PC-9 (cell line): ENCODE measurements around the gene ARAP3. TPM values are rescaled to one million over a fixed set of nuclear protein-coding genes. Genes with fewer than 3 reads are reported as not detected.

ENCODE experiments used
- BruUV-seq: library from RNA; stranded (reverse); fragments of 400-500 nt; replicated peaks from 2 replicates; lab custom pipeline; 2021; lab: Mats Ljungman, UMichigan
- CTCF ChIA-PET: fragments of 300-600 bp; sonication (Branson Sonifier 250); formaldehyde crosslinking; loops from one replicate; lab custom pipeline; 2022; ENCODE audit warnings: antibody characterized with exemption; lab: Charles Lee
- POLR2A ChIA-PET: fragments of 300-600 bp; sonication (Branson Sonifier 250); formaldehyde crosslinking; loops from one replicate; lab custom pipeline; 2022; ENCODE audit warnings: antibody characterized with exemption; ENCODE audit not compliant: unreplicated experiment; lab: Charles Lee
- DNase-seq, 2 experiments: peaks; one replicate each; pipeline versions ENCODE4 v3.0.0 to v3.0.0-alpha.2; 2015 to 2022; ENCODE audit warnings: mixed read lengths in 1 of 2
- H2AFZ ChIP-seq: fragments of 200-600 bp; sonication (generic); 2 replicates; pipeline ENCODE4 v1.8.1; 2017; ENCODE audit warnings: antibody characterized with exemption
- H3F3A ChIP-seq: fragments of 200-600 bp; sonication (generic); 2 replicates; pipeline ENCODE4 v1.8.1; 2017; ENCODE audit warnings: antibody characterized with exemption, mild to moderate bottlenecking, low read depth; ENCODE audit not compliant: insufficient read depth
- H3K27ac ChIP-seq: fragments of 200-600 bp; sonication (generic); 2 replicates; pipeline ENCODE4 v1.6.1; 2016; ENCODE audit warnings: mixed run types
- H3K27me3 ChIP-seq: fragments of 200-600 bp; sonication (generic); 2 replicates; pipeline ENCODE4 v1.6.1; 2016; ENCODE audit warnings: low read depth, mixed run types; ENCODE audit not compliant: insufficient read depth
- H3K36me3 ChIP-seq: fragments of 200-600 bp; sonication (generic); 2 replicates; pipeline ENCODE4 v1.6.1; 2016; ENCODE audit warnings: low read depth, mixed run types
- H3K4me1 ChIP-seq: fragments of 200-600 bp; sonication (generic); replicated peaks from 2 replicates; pipeline ENCODE4 v1.6.1; 2016; ENCODE audit warnings: mixed run types; ENCODE audit not compliant: insufficient read depth
- H3K4me2 ChIP-seq: fragments of 200-600 bp; sonication (generic); 2 replicates; pipeline ENCODE4 v1.6.1; 2017; ENCODE audit warnings: mixed run types
- H3K4me3 ChIP-seq: fragments of 200-600 bp; sonication (generic); 2 replicates; pipeline ENCODE4 v1.6.1; 2016; ENCODE audit warnings: mixed run types
- H3K79me2 ChIP-seq: fragments of 200-600 bp; sonication (generic); 2 replicates; pipeline ENCODE4 v1.6.1; 2017; ENCODE audit warnings: low read depth, mixed run types
- H3K9me2 ChIP-seq: fragments of 200-600 bp; sonication (generic); 2 replicates; pipeline ENCODE4 v1.8.1; 2017; ENCODE audit warnings: mild to moderate bottlenecking; ENCODE audit not compliant: insufficient read depth
- H3K9me3 ChIP-seq: fragments of 200-600 bp; sonication (generic); 2 replicates; pipeline ENCODE4 v1.8.1; 2016; ENCODE audit warnings: low read depth; ENCODE audit not compliant: insufficient read depth
- H4K20me1 ChIP-seq: fragments of 200-600 bp; sonication (generic); 2 replicates; pipeline ENCODE4 v1.8.1; 2017; ENCODE audit not compliant: insufficient read depth
- CTCF ChIP-seq: fragments of 200-600 bp; sonication (generic); conservative IDR thresholded peaks from 2 replicates; pipeline ENCODE4 v1.6.1; 2017; ENCODE audit warnings: mixed run types, antibody characterized with exemption, mild to moderate bottlenecking, moderate library complexity
- EZH2 ChIP-seq: fragments of 200-600 bp; sonication (generic); IDR thresholded peaks from 2 replicates; pipeline ENCODE4 v1.8.0; 2017; ENCODE audit warnings: antibody characterized with exemption, low read depth
- intact Hi-C: fragments of 100-400 bp; cut with micrococcal nuclease; formaldehyde crosslinking; loops from one replicate; pipeline ENCODE4 v1.10.0; 2022; ENCODE audit not compliant: unreplicated experiment
- total RNA-seq: library from RNA; stranded (reverse); gene quantifications from 2 replicates; pipeline ENCODE4 v1.2.3, GENCODE V29; 2021

Gene ARAP3
- total RNA-seq, 1 experiment from 2014 or later, result 28.0 TPM

DNA sequence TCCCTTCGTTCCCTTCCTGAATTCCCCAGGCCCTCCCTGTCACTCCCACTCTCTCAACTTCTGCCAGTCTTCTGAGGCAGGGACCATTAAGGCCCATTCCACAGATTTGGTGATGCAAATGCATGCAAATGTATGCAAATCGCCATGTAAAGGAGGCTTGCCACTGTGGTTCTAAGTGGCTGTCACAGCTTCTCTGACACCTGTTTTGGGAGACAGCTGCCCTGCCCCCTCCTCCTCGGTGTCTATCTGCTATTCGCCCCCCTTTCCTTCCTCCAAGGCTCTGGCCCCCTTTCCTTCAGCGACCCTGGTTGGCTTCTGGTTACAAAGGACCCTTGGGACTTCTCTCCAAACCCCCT, 10.5 kb upstream of the ARAP3 start:
- TF ChIP-seq CTCF, result no peak
- no peak for TF ChIP-seq EZH2
- intact Hi-C loops, result loop anchor here (1.0 kb wide), 4 partner anchors 27 to 452 kb away; no protein-coding TSS in a partner anchor
- peaks cover 37% of the 10 kb centered on the region for H3F3A ChIP-seq
- no peaks in the 10 kb centered on the region for H3K36me3 ChIP-seq
- H2AFZ ChIP-seq, result no peak overlapping the region
- peaks cover 53% of the 10 kb centered on the region for H3K4me1 ChIP-seq
- H3K79me2 ChIP-seq, result no peaks in the 10 kb centered on the region
- H3K27ac ChIP-seq, result no peak overlapping the region
- H3K9me3 ChIP-seq, result no peaks in the 10 kb centered on the region
- DNase-seq, result peak in 1 of 2 experiments; percentile 17
- ChIA-PET CTCF (interaction anchor here (0.5 to 2.5 kb wide), 8 partner anchors 10 to 276 kb away, joined by 3 to 26 read pairs (median 4); partner anchors contain the start of genes PCDH1 and RNF14), POLR2A (interaction anchor here (0.6 to 1.0 kb wide), 3 partner anchors 187 to 329 kb away, joined by 3 to 4 read pairs (median 3); no protein-coding TSS in a partner anchor)
- H3K27me3 ChIP-seq, result no peaks in the 10 kb centered on the region
- H4K20me1 ChIP-seq, result no peaks in the 10 kb centered on the region
- no peaks in the 10 kb centered on the region for H3K9me2 ChIP-seq
- BruUV-seq, result no TSS peak
- H3K4me2 ChIP-seq, result peak overlapping the region; percentile 80
- peak overlapping the region; percentile 46; the same call in 1 of the 2 replicates for H3K4me3 ChIP-seq

DNA sequence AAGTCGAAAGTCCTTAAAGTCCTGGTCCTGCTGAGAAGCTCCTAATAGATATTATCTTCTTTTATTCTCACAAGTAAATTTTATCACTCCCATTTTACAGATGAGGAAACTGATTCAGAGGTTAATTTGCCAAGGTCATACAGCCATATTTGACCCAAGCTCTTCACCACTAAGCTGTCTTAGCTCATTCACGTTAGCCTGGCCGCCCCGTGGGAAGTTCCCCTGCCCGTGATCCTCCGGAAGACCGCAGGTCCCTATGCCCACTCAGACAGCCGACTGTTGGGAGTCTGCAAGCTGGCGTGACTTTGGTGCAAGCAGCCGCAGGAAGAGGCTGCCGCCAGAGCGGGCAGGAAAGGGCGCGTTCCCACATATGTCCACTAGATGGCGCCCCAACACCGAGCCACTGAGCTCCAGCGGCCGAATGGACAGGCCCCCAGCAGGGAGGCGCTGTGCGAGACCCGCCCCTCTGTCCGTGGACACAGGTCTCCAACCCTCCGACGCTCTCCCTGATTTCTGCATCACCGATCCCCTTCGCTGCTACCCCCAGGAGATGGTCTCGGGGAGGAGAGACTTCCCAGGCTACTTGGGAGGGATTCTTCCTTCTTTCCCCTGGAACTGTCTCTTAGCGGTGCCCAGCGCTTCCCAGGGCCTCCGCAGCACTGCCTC, 10.0 kb upstream of the ARAP3 start:
- Histone ChIP-seq H3K36me3 (no peaks in the 10 kb centered on the region), H3K9me3 (no peaks in the 10 kb centered on the region), H3K4me2 (peak overlapping the region; percentile 80), H3K4me3 (peak overlapping the region; percentile 46; the same call in 1 of the 2 replicates), H3F3A (peaks cover 32% of the 10 kb centered on the region), H3K79me2 (no peaks in the 10 kb centered on the region), H2AFZ (no peak overlapping the region), H3K9me2 (no peaks in the 10 kb centered on the region), H3K27me3 (no peaks in the 10 kb centered on the region), H4K20me1 (no peaks in the 10 kb centered on the region), H3K4me1 (peaks cover 48% of the 10 kb centered on the region), H3K27ac (no peak overlapping the region)
- CTCF ChIA-PET, result interaction anchor here (0.5 to 2.5 kb wide), 10 partner anchors 19 to 301 kb away, joined by 3 to 26 read pairs (median 4); partner anchors contain the start of genes PCDH1 and RNF14
- intact Hi-C loops, result loop anchor here (1.0 kb wide), 4 partner anchors 27 to 452 kb away; no protein-coding TSS in a partner anchor
- POLR2A ChIA-PET, result interaction anchor here (0.7 to 1.0 kb wide), 2 partner anchors 187 to 329 kb away, joined by 3 read pairs; no protein-coding TSS in a partner anchor
- peak; percentile 71 to 89 for DNase-seq
- no TSS peak for BruUV-seq
- TF ChIP-seq EZH2 (no peak), CTCF (peak; percentile 93)

GRCh38 chr5:141691286-141691866, 9.3 kb upstream of the ARAP3 start:
- Histone ChIP-seq H3K4me1 (peaks cover 42% of the 10 kb centered on the region), H4K20me1 (no peaks in the 10 kb centered on the region), H3K4me2 (no peak overlapping the region; the same call in 1 of the 2 replicates), H3K4me3 (no peak overlapping the region), H3K9me3 (no peaks in the 10 kb centered on the region), H3K36me3 (no peaks in the 10 kb centered on the region), H3F3A (peaks cover 26% of the 10 kb centered on the region), H3K9me2 (no peaks in the 10 kb centered on the region), H3K79me2 (no peaks in the 10 kb centered on the region), H3K27me3 (no peaks in the 10 kb centered on the region), H2AFZ (no peak overlapping the region), H3K27ac (no peak overlapping the region)
- intact Hi-C loops, result no loop called here
- BruUV-seq, result no TSS peak
- no peak for DNase-seq
- ChIA-PET POLR2A (interaction anchor here (1.0 kb wide), 1 partner anchor 188 kb away, joined by 3 read pairs; no protein-coding TSS in a partner anchor), CTCF (interaction anchor here (0.6 to 2.5 kb wide), 7 partner anchors 19 to 302 kb away, joined by 3 to 26 read pairs (median 5); partner anchors contain the start of genes PCDH1 and RNF14)
- TF ChIP-seq EZH2, result no peak
